GM23248 (cell line): ENCODE results near the gene RRBP1.

ENCODE experiments used
- EZH2 ChIP-seq: fragments of 200-600 bp; sonication (generic); IDR thresholded peaks from 2 replicates; pipeline ENCODE4 v1.6.1; 2018; ENCODE audit warnings: antibody characterized with exemption, mild to moderate bottlenecking; ENCODE audit not compliant: insufficient read depth, poor library complexity, severe bottlenecking
- EZH2phosphoT487 ChIP-seq: fragments of 200-600 bp; sonication (generic); IDR thresholded peaks from 2 replicates; pipeline ENCODE4 v1.6.1; 2018; ENCODE audit warnings: antibody characterized with exemption, moderate library complexity, mild to moderate bottlenecking, low read depth; ENCODE audit not compliant: insufficient read depth

GRCh38 chr20:17630151-17630805 lies 51.8 kb downstream of the RRBP1 start:
- TF ChIP-seq EZH2 = no peak
- TF ChIP-seq EZH2phosphoT487 = no peak
